GM21576 (cell line): ENCODE measurements around the gene C4B.
"Not testable (repeated sequence)": the region's sequence is repeated elsewhere in the genome, so short reads cannot be mapped to it uniquely, and the experiment has no call there.

Experiments used
- ATAC-seq: cut with Tn5 transposase; IDR thresholded peaks from one replicate; pipeline ENCODE4 v1.9.1; 2021; ENCODE audit warnings: mild to moderate bottlenecking, moderate library complexity; ENCODE audit not compliant: unreplicated experiment

Gene C4B

GRCh38 chr6:32014547-32014946 lies at the start of gene C4B:
TSS of gene C4B (plus strand) at chr6:32014795. CDS start at chr6:32014846, 51 bp downstream.
- ATAC-seq, result not testable (repeated sequence)

GRCh38 chr6:31965700-31966099 lies 48.9 kb upstream of the C4B start:
- ATAC-seq, result no peak

- ATAC-seq, result no peak
Measured at GRCh38 chr6:31966506-31966905, 48.1 kb upstream of the C4B start.

- ATAC-seq, result no peak
Measured at GRCh38 chr6:31966997-31967925, 47.3 kb upstream of the C4B start.

- ATAC-seq, result no peak
Measured at GRCh38 chr6:31967926-31968320, 46.7 kb upstream of the C4B start.

GRCh38 chr6:31968326-31968725 lies 46.3 kb upstream of the C4B start:
- no peak for ATAC-seq

GRCh38 chr6:31968791-31969711 lies 45.5 kb upstream of the C4B start:
- no peak for ATAC-seq

- no peak for ATAC-seq
Measured at GRCh38 chr6:31969712-31970603, 44.6 kb upstream of the C4B start.

- ATAC-seq, result no peak
Measured at GRCh38 chr6:31970604-31971271, 43.9 kb upstream of the C4B start.

- no peak for ATAC-seq
Measured at GRCh38 chr6:31971279-31971992, 43.2 kb upstream of the C4B start.

GRCh38 chr6:31971993-31972708 lies 42.4 kb upstream of the C4B start, which contains the start of gene DXO:
TSS of gene DXO (minus strand) at chr6:31972138. CDS start at chr6:31971675, 463 bp downstream.
- peak; percentile 75 for ATAC-seq

- ATAC-seq, result no peak
Measured at GRCh38 chr6:31972709-31973350, 41.8 kb upstream of the C4B start.

- ATAC-seq, result not testable (repeated sequence)
Measured at GRCh38 chr6:31976065-31976464, 38.5 kb upstream of the C4B start.

- ATAC-seq, result no peak
Measured at GRCh38 chr6:31977816-31978431, 36.7 kb upstream of the C4B start.

GRCh38 chr6:31978831-31979230 lies 35.8 kb upstream of the C4B start:
- no peak for ATAC-seq

- ATAC-seq, result no peak
Measured at GRCh38 chr6:31979238-31979898, 35.2 kb upstream of the C4B start.

GRCh38 chr6:31980195-31980876 lies 34.3 kb upstream of the C4B start:
- ATAC-seq, result not testable (repeated sequence)
